HG03025 (cell line): ENCODE results near the gene TNS3.

Experiments
- ATAC-seq: cut with Tn5 transposase; IDR thresholded peaks from one replicate; pipeline ENCODE4 v1.9.1; 2021; ENCODE audit warnings: mild to moderate bottlenecking, moderate library complexity; ENCODE audit not compliant: unreplicated experiment, low FRiP score

The TNS3 gene

GRCh38 chr7:47394751-47395252 lies 187.1 kb downstream of the TNS3 start:
- no peak for ATAC-seq

GRCh38 chr7:47394216-47394615 lies 187.7 kb downstream of the TNS3 start:
- ATAC-seq: no peak

- no peak for ATAC-seq
Measured at GRCh38 chr7:47393406-47393805, 188.5 kb downstream of the TNS3 start.

GRCh38 chr7:47392241-47392759 lies 189.6 kb downstream of the TNS3 start:
- ATAC-seq: no peak

GRCh38 chr7:47391726-47392125 lies 190.2 kb downstream of the TNS3 start:
- ATAC-seq: no peak

GRCh38 chr7:47390914-47391313 lies 191.0 kb downstream of the TNS3 start:
- no peak for ATAC-seq

- no peak for ATAC-seq
Measured at GRCh38 chr7:47389923-47390630, 191.8 kb downstream of the TNS3 start.

- no peak for ATAC-seq
Measured at GRCh38 chr7:47389171-47389922, 192.6 kb downstream of the TNS3 start.

GRCh38 chr7:47387506-47387905 lies 194.4 kb downstream of the TNS3 start:
- no peak for ATAC-seq

- no peak for ATAC-seq
Measured at GRCh38 chr7:47386273-47386835, 195.6 kb downstream of the TNS3 start.

GRCh38 chr7:47385536-47386125 lies 196.3 kb downstream of the TNS3 start:
- no peak for ATAC-seq

GRCh38 chr7:47384755-47385535 lies 197.0 kb downstream of the TNS3 start:
- ATAC-seq: no peak

- ATAC-seq: no peak
Measured at GRCh38 chr7:47383696-47384445, 198.0 kb downstream of the TNS3 start.

GRCh38 chr7:47383072-47383471 lies 198.8 kb downstream of the TNS3 start:
- no peak for ATAC-seq

- no peak for ATAC-seq
Measured at GRCh38 chr7:47382200-47382599, 199.7 kb downstream of the TNS3 start.

GRCh38 chr7:47381134-47381495 lies 200.8 kb downstream of the TNS3 start:
- ATAC-seq: no peak

- ATAC-seq: no peak
Measured at GRCh38 chr7:47380325-47381133, 201.4 kb downstream of the TNS3 start.

- ATAC-seq: no peak
Measured at GRCh38 chr7:47379629-47380324, 202.1 kb downstream of the TNS3 start.
